Gastrocnemius medialis (tissue), 4 donors: ENCODE measurements around the gene TMEM269. TPM values are rescaled to one million over a fixed set of nuclear protein-coding genes. Genes with fewer than 3 reads are reported as not detected.
"Not testable (repeated sequence)": the region's sequence is repeated elsewhere in the genome, so short reads cannot be mapped to it uniquely, and the experiment has no call there.

Experiments
- ATAC-seq, 2 donors: fragments of 150-250 bp; one replicate each; pipeline ENCODE4 v1.9.1; 2016
- DNase-seq, 2 donors: peaks; one replicate each; pipeline ENCODE4 v3.0.0-alpha.2; 2019
- H3K27ac ChIP-seq, 4 donors: fragments of 200-600 bp; sonication (generic); 1 replicate in 1 of 4; 2 replicates in 3 of 4; pipeline ENCODE4 v1.5.1; 2016 to 2018; ENCODE audit warnings: mild to moderate bottlenecking in 2 of 4, moderate library complexity in 1 of 4
- H3K27me3 ChIP-seq, 3 donors: fragments of 200-600 bp; sonication (generic) in 2 of 3; 1 replicate in 1 of 3; 2 replicates in 2 of 3; pipeline versions ENCODE4 v1.5.1 to v1.6.0; 2016 to 2019; ENCODE audit warnings: mild to moderate bottlenecking in 1 of 3, moderate library complexity in 1 of 3
- H3K36me3 ChIP-seq, 2 donors: fragments of 200-600 bp; sonication (generic) in 1 of 2; one replicate each; pipeline ENCODE4 v1.5.1; 2017 to 2018
- H3K4me1 ChIP-seq, 2 donors: fragments of 200-600 bp; sonication (generic) in 1 of 2; one replicate each; pipeline ENCODE4 v1.5.1; 2016 to 2017; ENCODE audit warnings: mild to moderate bottlenecking in 2 of 2
- H3K4me3 ChIP-seq, 4 donors: fragments of 200-600 bp; sonication (generic) in 3 of 4; 1 replicate in 1 of 4; 2 replicates in 3 of 4; pipeline ENCODE4 v1.5.1; 2016 to 2019; ENCODE audit warnings: mild to moderate bottlenecking in 2 of 4
- H3K9me3 ChIP-seq, 3 donors: fragments of 200-600 bp; sonication (generic) in 2 of 3; 1 replicate in 1 of 3; 2 replicates in 2 of 3; pipeline ENCODE4 v1.5.1; 2016 to 2019
- CTCF ChIP-seq, 5 experiments: fragments of 450-650 bp in 3 of 5; fragments of 200-600 bp in 2 of 5; sonication (generic) in 2 of 5; IDR thresholded peaks in 4 of 5; conservative IDR thresholded peaks in 1 of 5; 1 replicate in 4 of 5; 2 replicates in 1 of 5; pipeline ENCODE4 v1.5.1; 2016 to 2019; ENCODE audit warnings: antibody characterized with exemption in 5 of 5, mild to moderate bottlenecking in 3 of 5, moderate library complexity in 3 of 5
- POLR2A ChIP-seq, 2 donors: fragments of 450-650 bp; IDR thresholded peaks; one replicate each; pipeline ENCODE4 v1.6.1; 2017; ENCODE audit warnings: antibody characterized with exemption in 2 of 2, mild to moderate bottlenecking in 2 of 2, moderate library complexity in 2 of 2
- in situ Hi-C, 4 donors: fragments of 200-750 bp; cut with MboI; loops; one replicate each; pipeline versions ENCODE4 v1.15.0 to v1.8.0; 2017; ENCODE audit warnings: low sequenced_read_pairs in 4 of 4
- intact Hi-C: fragments of 100-400 bp; cut with DNase I; formaldehyde crosslinking; loops from one replicate; pipeline ENCODE4 v1.15.1; 2023; ENCODE audit warnings: low total_unique reads
- total RNA-seq, 4 donors: library from RNA; depleted of rRNA; stranded (reverse); fragments of >200 nt; gene quantifications; one replicate each; pipeline versions ENCODE4 v1.1.0 to v1.2.3, GENCODE V29; 2016

TMEM269 gene
- total RNA-seq, 4 donors from 2014 or later: 0.19 to 0.25 TPM; not detected in 2

GRCh38 chr1:42801832-42802473 is 17.2 kb downstream of the TMEM269 start:
- ATAC-seq: peak in 1 of 2 donors; percentile 33

DNA sequence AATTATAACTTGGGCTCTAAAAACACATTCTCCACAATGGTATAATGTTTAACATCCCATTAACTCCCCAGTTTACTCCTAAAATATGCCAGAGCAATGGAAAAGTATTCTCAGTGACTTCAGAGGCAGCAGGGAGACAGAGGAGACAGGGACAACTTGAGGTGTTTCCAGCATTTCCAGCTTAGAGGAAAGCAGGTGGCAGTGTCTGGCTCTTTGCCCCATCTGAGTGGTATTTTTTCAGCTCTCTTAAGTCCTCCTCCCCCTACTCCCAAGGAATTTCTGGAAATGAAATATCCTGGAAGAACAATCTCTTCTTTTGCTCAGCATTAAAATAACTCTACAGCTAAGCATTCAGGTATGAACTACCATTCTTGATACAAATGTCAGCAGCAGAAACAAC is 21.4 kb downstream of the TMEM269 start:
- no peaks in the 10 kb centered on the region for H3K27me3 ChIP-seq
- no peak for ATAC-seq
- no peak overlapping the region for H3K4me3 ChIP-seq
- no peaks in the 10 kb centered on the region for H3K9me3 ChIP-seq
- H3K4me1 ChIP-seq: peaks cover 0 to 4% of the 10 kb centered on the region in 2 donors
- TF ChIP-seq POLR2A (IDR thresholded peaks at IDR 0.05) (no peak), CTCF (IDR thresholded peaks at IDR 0.05 in 4 of 5, conservative IDR thresholded peaks at IDR 0.05 in 1 of 5) (no peak)
- in situ Hi-C loops (no loop called here), intact Hi-C loops (no loop called here)
- no peak overlapping the region for H3K27ac ChIP-seq
- H3K36me3 ChIP-seq: no peaks in the 10 kb centered on the region
- DNase-seq: no peak

More at GRCh38 chr1:42801832-42802473, 17.2 kb downstream of the TMEM269 start:
- no peak for DNase-seq
- no peaks in the 10 kb centered on the region for H3K36me3 ChIP-seq
- no peaks in the 10 kb centered on the region for H3K9me3 ChIP-seq
- no peaks in the 10 kb centered on the region for H3K27me3 ChIP-seq
- no peak overlapping the region for H3K4me3 ChIP-seq
- in situ Hi-C loops (no loop called here), intact Hi-C loops (no loop called here)
- H3K4me1 ChIP-seq: peaks cover 0 to 4% of the 10 kb centered on the region in 2 donors
- TF ChIP-seq CTCF (IDR thresholded peaks at IDR 0.05 in 4 of 5, conservative IDR thresholded peaks at IDR 0.05 in 1 of 5) (no peak), POLR2A (IDR thresholded peaks at IDR 0.05) (no peak)
- H3K27ac ChIP-seq: no peak overlapping the region

GRCh38 chr1:42806593-42806992 is 21.8 kb downstream of the TMEM269 start:
- Histone ChIP-seq H3K9me3 (no peaks in the 10 kb centered on the region), H3K27me3 (no peaks in the 10 kb centered on the region), H3K4me1 (peaks cover 0 to 4% of the 10 kb centered on the region in 2 donors), H3K4me3 (no peak overlapping the region), H3K36me3 (no peaks in the 10 kb centered on the region), H3K27ac (no peak overlapping the region)
- intact Hi-C loops (no loop called here), in situ Hi-C loops (no loop called here)
- no peak for DNase-seq
- no peak for ATAC-seq
- TF ChIP-seq POLR2A (IDR thresholded peaks at IDR 0.05) (no peak), CTCF (IDR thresholded peaks at IDR 0.05 in 4 of 5, conservative IDR thresholded peaks at IDR 0.05 in 1 of 5) (no peak)

- H3K36me3 ChIP-seq: no peaks in the 10 kb centered on the region
- ATAC-seq (no peak), DNase-seq (no peak)
- H3K4me3 ChIP-seq: no peak overlapping the region
- in situ Hi-C loops: no loop called here
- H3K27me3 ChIP-seq: no peaks in the 10 kb centered on the region
- intact Hi-C loops: no loop called here
- no peak overlapping the region for H3K27ac ChIP-seq
- TF ChIP-seq CTCF (IDR thresholded peaks at IDR 0.05 in 4 of 5, conservative IDR thresholded peaks at IDR 0.05 in 1 of 5): no peak
- TF ChIP-seq POLR2A (IDR thresholded peaks at IDR 0.05): no peak
- no peaks in the 10 kb centered on the region for H3K9me3 ChIP-seq
- H3K4me1 ChIP-seq: peaks cover 0 to 4% of the 10 kb centered on the region in 2 donors
These were observed 22.4 kb downstream of the TMEM269 start for GRCh38 chr1:42807056-42807668.

DNA sequence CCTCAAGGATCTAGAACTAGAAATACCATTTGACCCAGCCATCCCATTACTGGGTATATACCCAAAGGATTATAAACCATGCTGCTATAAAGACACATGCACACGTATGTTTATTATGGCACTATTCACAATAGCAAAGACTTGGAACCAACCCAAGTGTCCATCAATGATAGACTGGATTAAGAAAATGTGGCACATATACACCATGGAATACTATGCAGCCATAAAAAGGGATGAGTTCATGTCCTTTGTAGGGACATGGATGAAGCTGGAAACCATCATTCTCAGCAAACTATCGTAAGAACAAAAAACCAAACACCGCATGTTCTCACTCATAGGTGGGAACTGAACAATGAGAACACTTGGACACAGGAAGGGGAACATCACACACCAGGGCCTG is 30.0 kb downstream of the TMEM269 start:
- not testable (repeated sequence) for ATAC-seq

More for the DNA sequence above, 30.0 kb downstream of the TMEM269 start:
- peaks cover 0 to 20% of the 10 kb centered on the region in 2 donors for H3K4me1 ChIP-seq
- H3K27ac ChIP-seq, DNase-seq, H3K4me3 ChIP-seq, H3K27me3 ChIP-seq, H3K36me3 ChIP-seq, in situ Hi-C loops, H3K9me3 ChIP-seq: not testable (repeated sequence)
- intact Hi-C loops: loop anchor here (10.0 kb wide), 1 partner anchor 110 kb away; no protein-coding TSS in a partner anchor
